Fibroblast of pulmonary artery (primary cell): ENCODE measurements around the gene OR6C2.
"Not testable (repeated sequence)": the region's sequence is repeated elsewhere in the genome, so short reads cannot be mapped to it uniquely, and the experiment has no call there.

Source experiments
- DNase-seq: peaks from one replicate; pipeline ENCODE4 v3.0.0-alpha.2; 2010; ENCODE audit warnings: low read depth
- H3K4me3 ChIP-seq: replicated peaks from 2 replicates; pipeline ENCODE4 v1.5.1; 2011; ENCODE audit warnings: low read depth, mild to moderate bottlenecking, control low read depth, low read length, moderate library complexity
- CTCF ChIP-seq: IDR thresholded peaks from 2 replicates; pipeline ENCODE4 v1.5.1; 2011; ENCODE audit warnings: mild to moderate bottlenecking, control low read depth, low read length, inconsistent platforms; ENCODE audit errors: missing control alignments

OR6C2 gene

GRCh38 chr12:55443776-55444175 is at the start of gene OR6C2:
OR6C2 (plus strand) TSS chr12:55444076; CDS start chr12:55452214, 8,138 bp downstream.
- H3K4me3 ChIP-seq = no peak within 1 kb of the TSS
- no peak for TF ChIP-seq CTCF
- no peak for DNase-seq

GRCh38 chr12:55396326-55396725 is 47.5 kb upstream of the OR6C2 start:
- no peak for DNase-seq
- no peak for TF ChIP-seq CTCF
- no peak overlapping the region for H3K4me3 ChIP-seq

- no peak within 1 kb of the TSS for H3K4me3 ChIP-seq
- no peak for TF ChIP-seq CTCF
- no peak for DNase-seq
Observed at GRCh38 chr12:55400229-55400628, 43.6 kb upstream of the OR6C2 start, which contains the start of gene OR6C65. OR6C65 (plus strand) TSS chr12:55400529; CDS start chr12:55400529, 0 bp downstream.

- no peak for TF ChIP-seq CTCF
- DNase-seq = no peak
- H3K4me3 ChIP-seq = no peak overlapping the region
Observed at GRCh38 chr12:55407866-55408265, 36.0 kb upstream of the OR6C2 start.

DNA sequence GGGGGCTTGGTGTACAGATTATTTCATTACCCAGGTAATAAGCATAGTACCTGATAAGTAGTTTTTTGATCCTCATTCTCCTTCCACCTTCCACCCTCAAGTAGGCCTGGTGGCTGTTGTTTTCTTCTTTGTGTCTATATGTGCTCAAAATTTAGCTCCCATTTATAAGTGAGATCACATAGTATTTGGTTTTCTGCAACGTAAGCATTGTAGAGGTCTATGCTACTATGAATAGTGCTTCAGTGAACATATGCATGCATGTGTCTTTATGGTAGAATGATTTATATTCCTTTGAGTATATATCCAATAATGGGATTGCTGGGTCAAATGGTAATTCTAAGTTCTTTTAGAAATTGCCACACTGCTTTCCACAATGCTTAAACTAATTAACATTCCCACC is 34.7 kb upstream of the OR6C2 start:
- not testable (repeated sequence) for H3K4me3 ChIP-seq, DNase-seq

- not testable (repeated sequence) for DNase-seq, H3K4me3 ChIP-seq
Observed at GRCh38 chr12:55412138-55412537, 31.7 kb upstream of the OR6C2 start.

DNA sequence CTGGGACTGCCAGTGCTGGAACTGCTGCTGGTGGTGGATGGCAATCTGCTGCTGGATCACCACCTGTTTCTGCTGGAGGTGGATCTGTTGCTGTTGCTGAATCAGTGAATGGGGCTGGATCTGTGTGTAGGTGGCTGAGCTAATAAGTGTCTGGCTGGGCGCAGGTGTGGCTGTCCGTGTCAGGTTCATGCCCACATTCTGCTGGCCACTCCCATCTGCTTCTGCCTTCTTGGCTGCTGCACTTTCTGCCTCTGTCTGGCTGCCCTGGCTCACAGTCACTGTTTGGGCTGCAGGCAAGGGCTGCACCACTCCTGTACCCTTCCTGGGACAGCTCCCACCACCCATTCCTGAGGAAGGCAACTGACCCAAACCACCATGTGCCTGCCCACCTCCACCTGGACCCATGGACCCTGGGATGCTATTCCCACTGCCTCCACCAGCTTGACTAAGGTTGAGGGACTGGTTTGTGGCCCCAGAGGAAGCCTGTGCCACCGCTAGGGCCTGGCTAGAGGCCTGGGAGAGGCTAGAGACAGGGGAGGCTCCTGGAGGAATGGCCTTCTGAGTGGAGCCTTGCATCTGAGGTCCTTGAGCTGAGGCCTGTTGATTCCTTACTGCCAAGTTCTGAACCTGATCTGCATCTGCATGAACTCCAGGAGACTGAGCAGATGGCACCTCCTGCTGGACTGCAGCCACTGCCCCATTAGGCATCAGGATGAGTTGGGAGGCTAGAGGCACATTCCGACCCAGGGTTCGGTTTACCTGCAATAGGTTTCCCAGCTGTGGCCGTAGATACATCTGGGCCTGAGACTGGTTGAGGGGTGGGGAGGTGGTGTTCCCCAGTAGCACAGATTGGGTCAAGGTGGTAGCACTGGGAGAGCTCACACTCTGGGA is 30.1 kb upstream of the OR6C2 start:
- H3K4me3 ChIP-seq, DNase-seq: not testable (repeated sequence)

DNA sequence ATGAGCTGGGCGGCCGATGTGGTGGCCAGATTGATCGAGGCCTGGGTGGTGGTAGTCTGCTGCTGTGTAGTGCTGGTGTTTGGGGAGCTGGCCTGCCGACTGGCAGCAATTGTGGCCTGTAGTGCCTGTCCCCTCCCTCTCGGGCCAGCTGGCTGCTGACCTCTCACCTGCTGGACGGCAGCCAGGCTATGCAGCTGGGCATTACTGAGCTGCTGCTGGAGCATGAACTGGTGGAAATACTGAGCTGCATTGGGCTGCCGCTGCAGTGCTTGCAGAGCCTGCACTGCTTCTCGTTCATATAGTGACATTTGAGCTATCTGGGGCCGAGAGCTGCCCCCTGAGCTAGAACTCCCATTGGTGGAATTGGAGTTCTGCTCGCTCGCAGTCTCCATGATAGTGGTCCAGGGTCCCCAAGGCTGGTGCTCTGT is 29.5 kb upstream of the OR6C2 start:
- not testable (repeated sequence) for H3K4me3 ChIP-seq, DNase-seq

DNA sequence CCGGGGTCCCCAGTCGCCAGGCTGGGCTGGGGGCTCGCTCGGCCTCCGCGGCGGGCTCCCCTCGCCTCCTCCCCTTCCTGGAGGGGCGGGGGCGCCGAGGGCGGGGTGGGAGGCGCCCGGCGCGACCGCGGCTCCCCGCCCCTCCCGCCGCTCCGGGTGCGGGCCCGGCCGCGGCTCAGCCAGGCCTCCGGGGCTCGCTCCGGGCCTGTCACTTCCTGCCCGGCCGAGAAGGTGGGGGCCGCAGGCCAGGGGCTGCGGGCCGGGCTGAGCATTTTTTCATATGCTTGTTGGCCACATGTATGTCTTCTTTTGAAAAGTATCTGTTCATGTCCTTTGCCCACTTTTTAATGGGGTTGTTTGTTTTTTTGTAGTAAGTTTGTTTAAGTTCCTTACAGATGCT is 29.0 kb upstream of the OR6C2 start:
- not testable (repeated sequence) for DNase-seq, H3K4me3 ChIP-seq
